ENCODE results near the gene ASMTL.

Gene ASMTL

DNA sequence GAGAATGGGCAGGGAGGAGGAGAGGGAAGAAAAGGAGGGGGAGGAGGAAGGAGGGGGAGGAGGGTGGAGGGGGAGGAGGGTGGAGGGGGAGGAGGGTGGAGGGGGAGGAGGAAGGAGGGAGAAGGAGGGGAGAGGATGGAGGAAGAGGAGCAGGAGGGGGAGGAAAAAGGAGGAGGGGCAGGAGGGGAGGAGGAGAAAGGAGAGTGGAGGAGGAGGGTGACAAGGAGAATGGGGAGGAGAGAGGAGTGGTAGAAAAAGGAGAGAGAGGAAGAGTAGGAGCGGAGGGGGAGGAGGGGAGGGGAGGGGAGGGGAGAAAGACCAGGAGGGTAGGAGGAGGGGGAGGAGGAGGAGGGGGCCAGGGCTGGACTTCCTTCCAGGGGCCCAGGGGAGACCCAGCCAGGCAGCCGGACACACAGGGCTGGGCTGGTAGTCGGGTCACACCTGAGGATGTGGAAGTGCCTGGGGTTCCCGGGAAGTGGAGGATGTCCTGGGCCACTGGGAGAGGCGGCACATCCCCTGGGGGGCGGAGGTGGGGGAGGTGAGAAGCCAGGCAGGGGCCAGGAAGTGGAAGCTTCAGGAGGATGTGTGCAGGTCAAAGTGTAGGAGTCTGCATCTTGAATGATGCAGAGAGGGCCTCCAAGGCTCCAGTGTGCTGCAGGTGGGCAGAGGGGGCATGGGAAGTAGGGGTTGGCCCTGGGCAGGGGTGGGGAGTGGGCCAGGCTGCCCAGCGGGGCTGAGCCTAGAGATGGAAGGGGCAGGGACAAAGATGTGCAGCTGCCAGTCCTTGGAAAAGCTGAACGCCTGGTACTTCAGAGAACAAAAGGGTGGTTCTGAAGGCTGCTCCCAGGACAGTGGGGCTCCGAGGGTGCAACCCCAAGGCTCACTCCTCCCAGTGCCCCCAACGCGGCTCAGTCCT, 97.3 kb downstream of the ASMTL start:
- DNase-seq (ENCODE audit: insufficient read length, low spot score) (no peak), FAIRE-seq (no peak)

DNA sequence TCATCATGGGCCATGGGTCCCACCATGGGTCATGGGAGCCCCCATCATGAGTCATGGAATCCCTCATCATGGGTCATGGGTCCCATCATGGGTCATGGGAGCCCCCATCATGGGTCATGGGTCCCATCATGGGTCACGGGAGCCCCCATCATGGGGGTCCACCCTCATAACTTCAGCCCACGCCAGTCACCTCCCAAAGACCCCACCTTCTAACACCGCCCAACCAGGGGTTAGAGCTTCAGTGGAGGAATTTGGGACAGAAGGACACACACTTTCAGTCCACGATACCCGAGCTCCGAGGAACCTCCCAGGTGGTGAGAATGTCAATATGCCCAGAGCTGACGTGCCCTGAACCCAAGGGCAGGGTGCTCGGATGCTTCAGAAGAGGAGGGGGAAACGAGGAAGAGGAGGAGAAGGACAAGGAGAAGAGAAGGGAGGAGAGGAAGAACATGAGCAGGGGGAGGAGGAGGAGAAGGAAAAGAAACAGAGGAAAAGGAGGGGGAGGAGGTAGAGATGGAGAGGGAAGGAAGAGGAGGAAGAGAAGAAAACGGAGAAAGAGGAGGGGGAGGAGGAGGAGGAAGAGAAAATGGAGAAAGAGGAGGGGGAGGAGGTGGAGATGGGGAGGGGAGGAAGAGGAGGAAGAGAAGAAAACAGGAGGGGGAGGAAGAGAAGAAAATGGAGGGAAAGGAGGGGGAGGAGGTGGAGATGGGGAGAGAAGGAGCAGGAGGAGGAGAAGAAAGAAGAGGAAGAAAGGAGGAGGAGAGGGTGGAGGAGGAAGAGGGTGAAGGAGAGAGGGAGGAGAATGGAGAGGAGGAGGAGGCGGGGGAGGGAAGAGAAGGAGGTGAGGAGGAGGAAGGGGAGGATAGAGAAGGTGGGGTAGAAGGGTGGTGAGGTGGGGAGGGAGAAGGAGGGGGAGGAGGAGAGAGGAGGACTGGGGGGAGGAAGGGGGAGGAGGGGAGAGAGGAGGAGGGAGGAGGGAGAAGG, 98.4 kb downstream of the ASMTL start:
- DNase-seq (ENCODE audit: insufficient read length, low spot score) (no peak), FAIRE-seq (no peak)

Data from GM19239 (cell line).